Astrocyte of the spinal cord (primary cell): ENCODE results near the gene HSPA12B.

Experiments used
- DNase-seq: peaks from one replicate; pipeline ENCODE4 v3.0.0; 2011; ENCODE audit warnings: low read depth, low spot score
- H3K4me3 ChIP-seq: 2 replicates; pipeline ENCODE4 v1.5.1; 2011; ENCODE audit warnings: low read depth, mild to moderate bottlenecking, low read length, moderate library complexity
- in situ Hi-C: cut with HindIII; loops from 2 replicates; pipeline ENCODE4 v1.10.0; 2017; ENCODE audit warnings: low sequenced_read_pairs
- TF ChIP-seq, protein P1 (sequence below): IDR thresholded peaks from 2 replicates; pipeline ENCODE4 v1.5.1; 2012; ENCODE audit warnings: low read depth, mild to moderate bottlenecking, low read length, inconsistent platforms

Gene HSPA12B

DNA sequence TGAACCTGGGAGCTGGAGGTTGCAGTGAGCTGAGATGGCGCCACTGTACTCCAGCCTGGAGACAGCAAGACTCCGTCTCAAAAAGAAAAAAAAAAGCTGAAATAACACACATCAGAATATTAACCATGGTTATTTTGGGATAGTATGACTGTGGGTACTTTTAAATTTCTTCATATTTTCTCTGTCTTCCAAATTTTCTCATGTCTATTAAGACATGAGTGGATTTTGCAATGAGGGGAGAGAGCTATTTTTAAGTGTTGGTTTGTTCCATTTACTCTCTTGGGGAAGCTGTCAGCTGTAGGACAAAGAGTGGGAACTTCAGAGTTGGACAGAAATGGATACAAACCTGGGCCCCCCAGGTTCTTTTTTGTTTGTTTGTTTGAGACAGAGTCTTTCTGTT is 24.8 kb downstream of the HSPA12B start:
- H3K4me3 ChIP-seq: no peak overlapping the region
- TF ChIP-seq, protein P1, sequence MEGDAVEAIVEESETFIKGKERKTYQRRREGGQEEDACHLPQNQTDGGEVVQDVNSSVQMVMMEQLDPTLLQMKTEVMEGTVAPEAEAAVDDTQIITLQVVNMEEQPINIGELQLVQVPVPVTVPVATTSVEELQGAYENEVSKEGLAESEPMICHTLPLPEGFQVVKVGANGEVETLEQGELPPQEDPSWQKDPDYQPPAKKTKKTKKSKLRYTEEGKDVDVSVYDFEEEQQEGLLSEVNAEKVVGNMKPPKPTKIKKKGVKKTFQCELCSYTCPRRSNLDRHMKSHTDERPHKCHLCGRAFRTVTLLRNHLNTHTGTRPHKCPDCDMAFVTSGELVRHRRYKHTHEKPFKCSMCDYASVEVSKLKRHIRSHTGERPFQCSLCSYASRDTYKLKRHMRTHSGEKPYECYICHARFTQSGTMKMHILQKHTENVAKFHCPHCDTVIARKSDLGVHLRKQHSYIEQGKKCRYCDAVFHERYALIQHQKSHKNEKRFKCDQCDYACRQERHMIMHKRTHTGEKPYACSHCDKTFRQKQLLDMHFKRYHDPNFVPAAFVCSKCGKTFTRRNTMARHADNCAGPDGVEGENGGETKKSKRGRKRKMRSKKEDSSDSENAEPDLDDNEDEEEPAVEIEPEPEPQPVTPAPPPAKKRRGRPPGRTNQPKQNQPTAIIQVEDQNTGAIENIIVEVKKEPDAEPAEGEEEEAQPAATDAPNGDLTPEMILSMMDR: no peak
- no peak for DNase-seq
- in situ Hi-C loops: no loop called here

DNA sequence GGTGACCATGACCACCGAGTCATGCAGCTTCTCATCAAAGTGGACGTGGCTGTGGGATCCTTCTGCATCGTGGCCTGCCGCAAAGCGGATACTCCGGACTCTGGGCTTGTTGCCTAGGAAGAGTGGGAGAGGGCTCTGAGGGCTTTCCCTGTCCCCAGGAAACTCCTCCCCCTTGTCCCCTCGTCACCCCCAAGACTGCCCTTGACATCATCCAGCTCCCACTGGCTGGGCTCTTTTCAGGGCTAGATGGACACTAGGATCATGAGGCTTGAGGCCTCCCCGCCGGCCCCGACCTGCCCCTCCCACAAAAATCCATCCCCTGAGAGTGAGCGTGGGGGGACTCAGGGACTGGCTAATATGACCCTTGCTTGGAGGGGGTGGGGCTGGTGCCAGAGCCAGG is 26.1 kb downstream of the HSPA12B start:
- TF ChIP-seq, protein P1: no peak
- no peak for DNase-seq
- no peak overlapping the region for H3K4me3 ChIP-seq
- in situ Hi-C loops: no loop called here

DNA sequence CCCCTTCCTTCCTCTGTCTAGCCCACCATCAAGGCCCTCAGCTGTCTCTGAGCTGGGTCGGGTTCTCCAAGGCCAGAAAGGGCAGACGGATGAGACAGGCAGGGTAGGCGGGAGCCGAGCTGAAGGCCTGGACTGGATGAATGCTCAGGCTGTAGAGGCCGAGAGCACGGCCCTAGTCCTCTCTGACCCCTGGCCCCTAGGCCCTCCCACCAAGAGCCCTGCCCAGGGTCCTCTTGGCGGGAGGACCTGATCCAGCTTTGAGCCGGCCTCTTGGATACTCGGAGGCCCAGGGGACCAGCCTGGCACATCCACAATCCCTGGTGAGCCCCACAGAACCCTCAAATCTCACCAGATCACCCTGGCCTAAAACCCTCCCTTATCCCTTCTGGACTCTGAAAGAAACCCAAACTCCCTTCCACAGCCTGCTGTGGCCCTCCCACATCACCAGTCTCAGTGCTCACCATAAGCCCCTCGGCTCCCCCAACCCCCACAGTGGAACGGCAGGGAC is 26.9 kb downstream of the HSPA12B start:
- in situ Hi-C loops: no loop called here
- TF ChIP-seq, protein P1: no peak
- no peak for DNase-seq
- H3K4me3 ChIP-seq: no peak overlapping the region

DNA sequence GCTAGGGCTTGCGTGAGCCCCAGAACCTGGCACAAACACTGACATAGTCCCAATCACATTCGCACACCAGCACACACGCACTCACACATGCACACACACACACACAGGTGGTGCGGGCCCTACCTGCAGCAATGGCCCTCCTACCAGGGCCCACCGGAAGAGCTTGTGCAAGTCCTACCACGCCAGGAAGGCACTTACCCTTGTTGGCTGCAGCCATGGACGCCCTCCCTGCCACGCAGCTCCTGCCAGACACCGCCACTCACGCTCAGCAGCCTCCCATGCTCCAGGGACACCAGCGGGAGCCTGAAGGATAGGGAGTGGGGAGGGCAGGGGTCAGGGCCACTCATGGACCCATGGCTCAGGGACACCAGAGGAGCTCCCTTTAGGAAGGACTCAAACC is 27.4 kb downstream of the HSPA12B start:
- no peak overlapping the region for H3K4me3 ChIP-seq
- TF ChIP-seq, protein P1: no peak
- in situ Hi-C loops: no loop called here
- DNase-seq: no peak

DNA sequence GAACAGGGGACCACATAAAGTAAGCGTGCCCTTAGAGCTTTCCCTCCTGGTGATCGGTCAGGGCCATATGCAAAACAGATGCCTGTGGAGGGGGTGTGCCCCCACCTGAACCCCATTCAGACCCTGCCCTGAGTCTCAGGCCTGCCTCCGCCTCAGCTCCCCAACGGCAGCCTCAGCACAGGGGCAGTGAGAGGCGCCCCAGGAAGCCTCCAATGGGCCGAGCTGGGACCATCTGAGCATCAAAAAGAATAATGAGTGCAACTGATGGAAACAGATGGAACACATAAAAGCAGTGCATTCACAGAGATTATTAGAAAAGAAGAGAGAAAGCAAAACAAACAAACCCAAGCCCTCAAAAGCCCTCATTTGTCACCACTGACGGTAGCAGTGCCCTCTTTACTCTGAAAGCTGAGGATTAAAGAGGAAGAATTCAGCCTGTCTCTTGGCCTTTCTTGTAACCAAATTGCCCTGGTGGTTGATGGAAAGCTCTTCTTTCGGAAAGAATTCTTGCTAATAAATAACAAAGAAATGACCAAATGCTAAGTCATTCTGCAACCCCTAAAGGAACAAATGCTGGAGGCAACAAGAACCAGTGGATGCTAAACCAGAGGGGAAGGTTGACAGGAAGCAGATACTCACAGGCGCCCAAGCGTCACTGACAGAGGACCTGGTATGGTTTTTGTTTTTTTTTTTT is 28.3 kb downstream of the HSPA12B start:
- no peak overlapping the region for H3K4me3 ChIP-seq
- TF ChIP-seq, protein P1: no peak
- in situ Hi-C loops: no loop called here
- DNase-seq: no peak

DNA sequence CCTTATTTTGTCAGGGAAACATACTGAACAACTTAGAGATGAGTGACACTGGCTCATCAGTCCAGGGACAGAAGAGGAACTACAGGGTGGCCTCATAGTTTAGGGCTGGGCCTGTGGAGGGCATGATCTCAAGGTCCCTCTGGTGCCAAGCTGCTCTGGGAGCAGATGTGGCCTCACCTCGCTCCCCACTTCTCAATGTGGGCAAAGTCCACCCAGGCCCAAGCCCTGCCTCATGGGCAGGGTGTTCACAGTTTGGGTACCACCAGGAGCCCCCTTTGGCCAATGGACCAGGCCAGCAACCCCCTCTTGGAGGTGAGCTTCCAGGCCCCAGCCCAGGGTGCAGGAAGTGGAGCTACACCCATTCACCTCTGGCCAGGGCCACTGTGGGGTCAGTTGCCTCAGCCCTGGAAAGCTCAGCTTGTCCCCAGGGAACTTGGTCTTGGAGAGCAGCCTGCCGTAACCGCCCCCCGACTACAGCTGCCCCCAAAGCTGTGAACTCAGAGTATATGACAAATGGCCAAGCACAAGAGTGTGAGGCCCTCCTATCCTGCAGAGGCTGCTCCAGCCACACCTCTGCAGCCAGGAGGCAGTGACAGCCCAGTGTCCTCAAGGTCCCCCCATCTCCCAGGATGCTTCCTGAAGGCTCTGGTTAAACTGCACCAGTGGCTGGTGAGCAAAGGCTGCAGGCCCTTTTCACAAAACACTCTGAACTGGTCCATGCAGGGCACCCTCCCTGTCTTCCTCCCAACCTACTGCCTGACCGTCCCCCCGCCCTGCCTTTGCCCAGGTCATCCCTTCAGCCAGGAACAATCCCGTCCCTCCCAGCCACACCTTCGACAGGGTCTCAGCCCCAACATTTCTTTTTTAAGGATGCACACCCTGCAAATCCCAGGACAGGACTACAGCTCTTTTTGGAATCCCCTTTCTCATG is 31.5 kb downstream of the HSPA12B start:
- in situ Hi-C loops: no loop called here
- no peak overlapping the region for H3K4me3 ChIP-seq
- DNase-seq: no peak
- TF ChIP-seq, protein P1: no peak
